Measurements from ENCODE around the gene ADORA2B.
A peak's percentile ranks its signal among the peaks of the same experiment; 100 is the strongest.
"Not testable (repeated sequence)": the region's sequence is repeated elsewhere in the genome, so short reads cannot be mapped to it uniquely, and the experiment has no call there.

The ADORA2B gene

DNA sequence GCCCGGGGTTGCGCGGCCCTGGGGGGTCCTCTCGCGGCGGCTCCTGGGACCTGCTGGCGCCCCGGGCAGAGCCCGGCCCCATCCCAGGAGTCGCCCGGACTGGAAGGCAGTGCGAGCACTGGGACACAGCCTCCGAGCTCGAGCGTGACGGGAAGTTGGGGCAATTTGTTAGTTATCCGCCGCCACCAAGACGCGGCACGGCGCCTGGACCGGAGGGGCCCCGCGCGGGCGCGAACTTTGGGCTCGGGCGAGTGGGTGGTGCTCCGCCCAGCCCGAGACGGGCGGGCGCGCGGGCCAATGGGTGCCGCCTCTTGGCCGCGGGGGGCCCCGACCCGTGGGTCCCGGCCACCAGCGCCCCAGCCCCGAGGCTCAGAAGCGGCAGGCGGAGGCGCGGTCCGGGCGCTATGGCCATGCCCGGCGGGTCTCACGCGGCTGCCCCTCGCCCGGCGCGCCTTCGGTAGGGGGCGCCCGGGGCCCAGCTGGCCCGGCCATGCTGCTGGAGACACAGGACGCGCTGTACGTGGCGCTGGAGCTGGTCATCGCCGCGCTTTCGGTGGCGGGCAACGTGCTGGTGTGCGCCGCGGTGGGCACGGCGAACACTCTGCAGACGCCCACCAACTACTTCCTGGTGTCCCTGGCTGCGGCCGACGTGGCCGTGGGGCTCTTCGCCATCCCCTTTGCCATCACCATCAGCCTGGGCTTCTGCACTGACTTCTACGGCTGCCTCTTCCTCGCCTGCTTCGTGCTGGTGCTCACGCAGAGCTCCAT lies at the start of gene ADORA2B:
Gene ADORA2B, plus strand, starts transcription at position 372 of the 768 bp plus-strand sequence. Its CDS starts 119 bp downstream, at position 491.
- H3K36me3 Mint-ChIP-seq (ENCODE audit: low read depth): no peaks in the 10 kb centered on the region
- peaks cover 48% of the 10 kb centered on the region for H3K27me3 Mint-ChIP-seq
- no peaks in the 10 kb centered on the region for H3K9me3 Mint-ChIP-seq
- peak within 1 kb of the TSS; percentile 75 for H3K4me3 Mint-ChIP-seq
- H3K4me1 Mint-ChIP-seq (ENCODE audit: low read depth): peaks cover 24% of the 10 kb centered on the region
- H3K27ac Mint-ChIP-seq: peak within 1 kb of the TSS; percentile 55

DNA sequence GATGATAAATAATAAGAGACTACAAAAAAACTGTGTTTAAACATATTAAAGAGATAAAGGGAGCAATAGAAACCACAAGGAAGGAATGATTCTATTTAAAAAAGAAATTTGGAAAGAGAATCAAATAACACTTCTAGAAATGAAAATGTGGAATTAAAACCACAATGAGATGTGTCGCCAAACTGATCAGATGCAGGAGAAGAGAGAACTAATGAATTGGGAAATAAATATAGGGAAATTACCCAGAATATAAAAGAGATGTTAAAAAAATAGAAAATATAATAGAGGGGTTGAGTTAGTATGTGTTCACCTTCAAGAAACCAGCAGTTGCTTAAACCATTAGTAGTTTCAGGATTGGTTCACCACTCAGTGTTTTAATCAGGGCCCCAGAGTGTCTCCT lies 48.7 kb upstream of the ADORA2B start:
- Mint-ChIP-seq H3K27ac (no peak overlapping the region), H3K4me1 (ENCODE audit: low read depth) (peaks cover 20% of the 10 kb centered on the region), H3K36me3 (ENCODE audit: low read depth) (no peaks in the 10 kb centered on the region), H3K4me3 (no peak overlapping the region), H3K9me3 (peaks cover 4% of the 10 kb centered on the region), H3K27me3 (no peaks in the 10 kb centered on the region)

DNA sequence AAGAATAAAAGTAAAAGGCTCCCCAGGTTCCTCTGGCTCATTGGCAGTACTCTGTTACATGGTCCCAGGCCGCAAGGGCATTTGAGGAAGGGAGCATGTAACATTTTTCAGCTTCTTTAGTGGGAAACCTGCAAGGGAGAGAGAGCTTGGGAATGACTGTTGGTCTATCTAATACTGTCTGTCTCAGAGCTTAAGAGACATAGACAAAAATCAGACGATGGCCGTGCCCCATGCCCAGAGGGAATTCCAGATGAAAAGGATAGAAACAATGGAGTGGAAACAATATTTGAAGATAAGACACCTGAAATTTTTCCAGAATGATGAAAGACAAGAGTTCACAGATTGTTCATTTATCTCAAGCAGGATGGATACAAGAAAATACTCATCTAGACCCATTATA lies 48.1 kb upstream of the ADORA2B start:
- Mint-ChIP-seq H3K36me3 (ENCODE audit: low read depth) (no peaks in the 10 kb centered on the region), H3K27ac (no peak overlapping the region), H3K27me3 (no peaks in the 10 kb centered on the region), H3K9me3 (peaks cover 4% of the 10 kb centered on the region), H3K4me1 (ENCODE audit: low read depth) (peaks cover 20% of the 10 kb centered on the region), H3K4me3 (peak overlapping the region; percentile 72)

DNA sequence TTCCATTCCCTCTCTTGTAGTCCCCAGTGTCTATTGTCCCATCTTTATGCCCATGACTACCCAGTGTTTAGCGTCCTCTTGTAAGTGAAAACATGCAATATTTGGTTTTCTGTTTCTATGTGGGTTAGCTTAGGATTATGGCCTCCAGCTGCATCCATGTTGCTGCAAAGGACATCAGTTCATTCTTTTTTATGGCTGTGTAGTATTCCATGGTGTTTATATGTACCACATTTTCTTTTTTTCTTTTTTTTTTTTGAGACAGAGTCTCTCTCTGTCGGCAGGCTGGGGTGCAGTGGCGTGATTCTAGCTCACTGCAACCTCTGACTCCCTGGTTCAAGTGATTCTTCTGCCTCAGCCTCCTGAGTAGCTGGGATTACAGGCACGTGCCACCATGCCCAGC lies 45.3 kb upstream of the ADORA2B start:
- H3K4me3 Mint-ChIP-seq; H3K36me3 Mint-ChIP-seq (ENCODE audit: low read depth); H3K27me3 Mint-ChIP-seq; H3K27ac Mint-ChIP-seq; H3K9me3 Mint-ChIP-seq: not testable (repeated sequence)
- H3K4me1 Mint-ChIP-seq (ENCODE audit: low read depth): peaks cover 20% of the 10 kb centered on the region

DNA sequence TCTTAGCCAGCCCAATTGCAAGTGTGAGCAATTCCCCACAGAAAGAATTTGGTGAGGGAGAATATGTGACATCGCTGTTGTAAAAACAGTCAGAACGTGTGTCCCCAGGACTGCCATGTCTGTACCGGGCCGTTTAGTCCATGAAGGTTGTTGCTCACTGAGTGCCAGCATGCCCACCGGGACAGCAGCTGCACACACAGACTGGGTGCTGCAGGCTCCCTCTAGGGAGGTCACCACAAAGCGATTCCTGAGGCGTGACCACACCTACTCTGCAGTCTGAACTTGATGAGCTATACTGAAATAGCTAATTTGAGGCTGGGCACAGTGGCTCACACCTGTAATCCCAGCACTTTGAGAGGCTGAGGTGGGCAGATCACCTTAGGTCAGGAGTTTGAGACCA lies 44.1 kb upstream of the ADORA2B start:
- Mint-ChIP-seq H3K4me3 (no peak overlapping the region), H3K36me3 (ENCODE audit: low read depth) (no peaks in the 10 kb centered on the region), H3K9me3 (peaks cover 4% of the 10 kb centered on the region), H3K27me3 (no peaks in the 10 kb centered on the region), H3K4me1 (ENCODE audit: low read depth) (peaks cover 20% of the 10 kb centered on the region), H3K27ac (no peak overlapping the region)

DNA sequence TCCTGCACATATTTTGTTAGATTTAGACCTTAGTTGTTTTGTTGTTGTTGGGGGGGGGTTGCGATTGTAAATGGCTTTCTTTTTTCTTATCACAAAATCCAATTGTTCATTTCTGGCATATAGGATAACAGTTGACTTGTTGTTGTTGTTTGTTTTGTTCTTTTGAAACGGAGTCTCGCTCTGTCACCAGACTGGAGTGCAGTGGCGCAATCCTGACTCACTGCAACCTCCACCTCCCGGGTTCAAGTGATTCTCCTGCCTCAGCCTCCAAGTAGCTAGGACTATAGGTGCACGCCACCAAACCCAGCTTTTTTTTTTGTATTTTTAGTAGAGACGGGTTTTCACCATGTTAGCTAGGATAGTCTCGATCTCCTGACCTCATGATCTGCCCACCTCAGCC lies 39.7 kb upstream of the ADORA2B start:
- H3K4me1 Mint-ChIP-seq (ENCODE audit: low read depth); H3K27ac Mint-ChIP-seq; H3K4me3 Mint-ChIP-seq; H3K36me3 Mint-ChIP-seq (ENCODE audit: low read depth); H3K27me3 Mint-ChIP-seq; H3K9me3 Mint-ChIP-seq: not testable (repeated sequence)

DNA sequence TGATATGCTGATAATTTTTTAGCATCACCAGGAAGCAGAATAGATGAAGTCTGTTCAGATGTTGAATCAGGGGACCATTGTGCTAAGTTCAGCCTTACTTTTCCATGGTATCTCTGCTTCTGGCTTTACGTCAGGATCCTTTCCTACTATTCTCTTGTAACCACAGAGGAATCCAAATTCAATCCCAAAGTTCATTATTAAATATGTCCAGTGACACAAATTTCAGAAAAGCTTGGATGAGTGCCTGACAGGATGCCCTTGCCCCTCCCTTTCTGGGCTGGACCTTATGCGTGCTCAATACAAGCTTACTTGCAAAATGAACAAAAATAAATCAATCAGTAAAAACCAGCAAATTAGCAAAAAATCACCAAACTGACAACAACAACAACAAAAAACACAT lies 37.6 kb upstream of the ADORA2B start:
- H3K4me1 Mint-ChIP-seq (ENCODE audit: low read depth): no peaks in the 10 kb centered on the region
- H3K36me3 Mint-ChIP-seq (ENCODE audit: low read depth): no peaks in the 10 kb centered on the region
- no peaks in the 10 kb centered on the region for H3K27me3 Mint-ChIP-seq
- H3K9me3 Mint-ChIP-seq: no peaks in the 10 kb centered on the region
- no peak overlapping the region for H3K27ac Mint-ChIP-seq
- H3K4me3 Mint-ChIP-seq: no peak overlapping the region

DNA sequence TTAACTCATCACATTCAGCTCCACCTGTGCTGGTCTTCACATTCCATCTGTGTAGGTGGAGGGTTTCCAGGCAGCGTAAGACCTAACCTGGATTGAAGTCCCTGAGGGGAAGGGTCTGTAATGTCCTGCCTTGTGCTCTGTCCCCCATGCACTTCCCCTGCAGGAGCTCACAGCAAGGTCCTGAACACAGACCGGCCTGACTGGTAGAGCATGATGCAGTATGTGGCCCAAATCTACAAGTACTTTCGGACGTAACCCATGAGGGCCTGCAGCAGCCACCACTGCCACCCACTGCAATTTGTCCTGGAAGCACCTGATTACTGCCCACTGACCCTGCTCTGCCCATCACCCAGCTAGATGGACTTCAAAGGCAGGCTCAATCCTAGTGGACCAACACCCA lies 36.6 kb upstream of the ADORA2B start:
- H3K4me1 Mint-ChIP-seq (ENCODE audit: low read depth): no peaks in the 10 kb centered on the region
- H3K27ac Mint-ChIP-seq: no peak overlapping the region
- H3K36me3 Mint-ChIP-seq (ENCODE audit: low read depth): no peaks in the 10 kb centered on the region
- no peaks in the 10 kb centered on the region for H3K27me3 Mint-ChIP-seq
- H3K4me3 Mint-ChIP-seq: no peak overlapping the region
- no peaks in the 10 kb centered on the region for H3K9me3 Mint-ChIP-seq

DNA sequence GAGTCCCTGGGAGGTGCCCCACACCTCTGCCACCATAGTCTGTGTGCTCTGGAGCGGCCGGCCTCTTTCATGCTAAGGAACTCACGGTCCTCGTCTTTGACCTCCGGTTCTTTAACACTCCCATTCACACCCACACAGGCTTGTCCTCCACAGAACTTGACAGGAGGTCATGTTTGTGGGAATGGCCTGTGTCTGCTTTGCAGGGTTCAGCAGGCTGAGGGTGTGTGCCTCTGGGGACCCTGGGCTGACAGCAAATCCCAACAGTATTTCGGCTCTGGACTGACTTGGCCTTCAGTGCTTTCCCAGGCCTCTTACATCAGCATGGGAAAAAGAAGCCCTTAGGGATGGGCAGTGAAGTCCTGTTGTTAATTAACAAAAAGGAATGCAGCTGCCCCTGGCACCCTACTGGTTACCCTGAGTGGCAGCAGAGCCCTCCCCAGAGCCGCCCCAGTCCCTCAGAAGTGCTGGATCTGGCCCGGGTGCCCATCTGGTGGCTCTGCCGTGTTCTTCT lies 35.4 kb upstream of the ADORA2B start:
- Mint-ChIP-seq H3K9me3 (no peaks in the 10 kb centered on the region), H3K4me3 (no peak overlapping the region), H3K36me3 (ENCODE audit: low read depth) (no peaks in the 10 kb centered on the region), H3K27ac (no peak overlapping the region), H3K27me3 (no peaks in the 10 kb centered on the region), H3K4me1 (ENCODE audit: low read depth) (no peaks in the 10 kb centered on the region)

DNA sequence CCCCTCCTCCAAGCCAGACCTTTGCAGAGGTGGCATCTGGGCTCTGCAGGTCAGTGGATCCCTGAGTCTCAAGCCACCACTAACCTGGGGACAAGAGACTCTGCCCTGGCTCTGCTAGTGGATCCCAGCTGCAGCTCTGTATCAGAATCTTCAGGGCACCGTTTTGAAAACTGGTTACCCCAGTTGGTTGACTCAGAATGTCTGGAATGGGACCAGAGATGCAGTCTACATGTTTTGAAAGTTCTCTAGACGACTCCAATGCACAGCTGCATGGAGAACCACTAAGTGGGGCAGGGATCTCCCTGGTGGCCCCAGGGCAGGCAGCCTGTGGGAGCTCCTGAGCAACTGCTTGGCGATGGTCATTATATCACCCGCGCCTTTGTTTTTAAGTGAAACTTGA lies 34.1 kb upstream of the ADORA2B start:
- H3K36me3 Mint-ChIP-seq (ENCODE audit: low read depth): no peaks in the 10 kb centered on the region
- H3K27me3 Mint-ChIP-seq: no peaks in the 10 kb centered on the region
- H3K9me3 Mint-ChIP-seq: no peaks in the 10 kb centered on the region
- no peak overlapping the region for H3K27ac Mint-ChIP-seq
- H3K4me1 Mint-ChIP-seq (ENCODE audit: low read depth): no peaks in the 10 kb centered on the region
- H3K4me3 Mint-ChIP-seq: no peak overlapping the region

DNA sequence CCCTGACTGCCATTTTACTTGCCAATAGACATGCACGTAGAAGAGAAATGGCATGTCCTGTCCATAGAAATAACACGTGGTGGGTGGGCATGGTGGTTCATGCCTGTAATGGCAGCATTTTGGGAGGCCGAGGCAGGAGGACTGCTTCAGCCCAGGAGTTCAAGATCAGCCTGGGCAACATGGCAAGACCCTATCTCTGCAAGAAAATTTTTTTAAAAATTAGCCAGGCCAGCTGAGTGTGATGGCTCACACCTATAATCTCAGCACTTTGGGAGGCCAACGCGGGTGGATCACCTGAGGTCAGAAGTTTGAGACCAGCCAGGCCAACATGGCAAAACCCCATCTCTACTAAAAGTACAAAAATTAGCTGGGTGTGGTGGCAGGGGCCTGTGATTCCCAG lies 33.2 kb upstream of the ADORA2B start:
- H3K27me3 Mint-ChIP-seq; H3K9me3 Mint-ChIP-seq; H3K4me1 Mint-ChIP-seq (ENCODE audit: low read depth); H3K27ac Mint-ChIP-seq; H3K4me3 Mint-ChIP-seq; H3K36me3 Mint-ChIP-seq (ENCODE audit: low read depth): not testable (repeated sequence)

DNA sequence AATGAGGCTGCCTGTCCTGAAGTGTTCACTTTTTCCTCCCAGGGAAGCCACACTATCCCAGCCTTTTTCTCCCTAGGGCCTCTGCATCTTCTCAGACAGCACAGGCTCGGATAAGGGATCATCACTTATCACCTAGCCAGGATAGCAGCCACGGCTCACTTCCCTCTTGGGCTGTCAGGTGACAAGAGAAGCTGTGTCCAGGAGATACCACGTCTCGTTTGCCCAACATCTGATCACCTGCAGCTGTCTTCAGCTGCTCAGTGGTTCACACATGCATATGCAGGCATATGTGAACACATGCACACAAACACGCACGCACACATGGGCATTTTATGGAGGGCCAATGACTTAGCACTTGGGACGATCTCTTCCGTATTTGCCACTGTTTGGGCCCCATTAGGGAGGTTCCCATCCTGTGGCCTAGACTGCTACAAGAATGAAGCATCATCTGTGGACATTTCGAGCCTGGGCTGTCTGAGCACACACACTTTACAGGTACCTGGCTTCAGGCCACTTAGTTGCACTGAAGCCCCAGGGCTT lies 32.4 kb upstream of the ADORA2B start:
- Mint-ChIP-seq H3K9me3 (no peaks in the 10 kb centered on the region), H3K36me3 (ENCODE audit: low read depth) (no peaks in the 10 kb centered on the region), H3K4me3 (no peak overlapping the region), H3K4me1 (ENCODE audit: low read depth) (no peaks in the 10 kb centered on the region), H3K27me3 (peaks cover 6% of the 10 kb centered on the region), H3K27ac (no peak overlapping the region)

DNA sequence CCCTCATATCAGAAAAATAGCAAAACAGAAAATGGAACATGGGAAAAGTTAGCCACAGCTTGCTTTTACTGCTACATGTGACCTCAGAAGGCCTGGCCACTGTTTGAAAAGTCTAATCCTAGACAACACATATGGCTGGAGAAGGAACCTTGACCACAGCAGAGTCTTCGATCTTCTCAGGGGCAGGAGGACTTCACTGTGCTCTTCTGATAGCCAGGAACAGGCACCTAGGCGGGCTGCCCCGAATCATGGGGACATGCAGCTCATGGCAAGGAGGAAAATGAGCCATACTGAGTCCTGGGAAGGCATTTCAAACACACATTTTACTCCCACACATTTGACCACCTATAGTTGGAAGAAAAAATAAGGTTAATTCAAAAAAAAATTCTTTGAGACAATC lies 31.1 kb upstream of the ADORA2B start:
- Mint-ChIP-seq H3K27ac (no peak overlapping the region), H3K36me3 (ENCODE audit: low read depth) (no peaks in the 10 kb centered on the region), H3K9me3 (no peaks in the 10 kb centered on the region), H3K4me3 (no peak overlapping the region), H3K27me3 (peaks cover 11% of the 10 kb centered on the region), H3K4me1 (ENCODE audit: low read depth) (no peaks in the 10 kb centered on the region)

DNA sequence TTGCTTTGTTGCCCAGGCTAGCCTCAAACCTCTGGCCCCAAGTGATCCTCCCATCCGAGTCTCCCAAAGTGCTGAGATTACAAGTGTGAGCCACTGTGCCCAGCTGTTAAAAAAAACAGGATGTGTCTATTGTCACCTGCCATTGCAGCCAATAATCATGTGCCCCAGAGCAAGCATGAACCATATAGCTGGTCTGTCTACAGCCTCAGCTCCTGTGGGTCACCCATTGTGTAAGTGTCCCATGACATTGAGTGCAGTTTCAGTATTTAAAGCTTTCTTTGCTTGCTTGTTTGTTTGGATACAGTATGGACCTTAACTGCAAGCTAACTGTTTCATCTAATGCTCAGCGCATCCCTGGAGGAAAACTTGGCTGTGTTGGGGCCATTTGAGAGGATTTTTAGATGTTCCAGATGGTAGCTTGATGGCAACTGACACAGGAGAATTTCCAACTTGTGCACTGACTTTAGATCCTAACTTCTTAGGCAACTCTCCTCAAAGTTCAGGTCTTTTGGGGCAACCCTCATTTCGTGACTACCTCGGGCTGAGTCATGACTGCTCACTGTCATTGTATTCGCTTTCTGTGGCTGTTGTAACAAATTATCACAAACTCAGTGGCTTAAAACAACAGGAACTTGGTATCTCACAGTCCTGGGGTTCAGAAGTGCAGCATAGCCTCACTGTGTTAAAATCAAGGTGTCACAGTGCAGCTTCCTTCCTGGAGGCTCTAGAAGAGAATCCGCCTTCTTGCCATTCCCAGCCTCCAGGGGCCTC lies 30.3 kb upstream of the ADORA2B start:
- Mint-ChIP-seq H3K9me3 (no peaks in the 10 kb centered on the region), H3K27me3 (peaks cover 11% of the 10 kb centered on the region), H3K27ac (no peak overlapping the region), H3K36me3 (ENCODE audit: low read depth) (no peaks in the 10 kb centered on the region), H3K4me1 (ENCODE audit: low read depth) (no peaks in the 10 kb centered on the region), H3K4me3 (no peak overlapping the region)

DNA sequence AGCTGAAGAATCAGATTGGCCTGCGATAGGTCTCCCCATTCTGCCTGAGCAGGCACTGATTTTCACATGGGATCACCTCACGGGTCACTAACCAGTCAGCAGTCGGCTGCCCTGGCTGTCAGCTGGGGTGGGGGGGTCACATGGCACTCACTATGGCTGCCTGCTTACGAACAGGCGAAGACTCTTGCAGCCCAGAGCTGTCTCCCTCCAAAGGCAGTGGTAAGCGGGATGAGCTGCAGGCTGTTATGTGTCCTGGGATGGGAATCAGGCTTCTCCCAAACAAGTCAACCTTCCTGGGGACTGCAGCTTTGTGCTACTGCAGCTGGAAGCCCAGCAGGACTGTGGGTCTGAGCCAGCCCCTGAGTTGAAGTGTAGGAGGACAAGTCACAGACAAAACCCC lies 29.0 kb upstream of the ADORA2B start:
- H3K36me3 Mint-ChIP-seq (ENCODE audit: low read depth): no peaks in the 10 kb centered on the region
- H3K27me3 Mint-ChIP-seq: peaks cover 11% of the 10 kb centered on the region
- no peak overlapping the region for H3K4me3 Mint-ChIP-seq
- H3K4me1 Mint-ChIP-seq (ENCODE audit: low read depth): no peaks in the 10 kb centered on the region
- no peak overlapping the region for H3K27ac Mint-ChIP-seq
- no peaks in the 10 kb centered on the region for H3K9me3 Mint-ChIP-seq
